ENCODE measurements around the gene B4GALNT1.
"Not testable (repeated sequence)": the region's sequence is repeated elsewhere in the genome, so short reads cannot be mapped to it uniquely, and the experiment has no call there.

GRCh38 chr12:57588951-57589610 lies 43.9 kb downstream of the B4GALNT1 start:
- not testable (repeated sequence) for TF ChIP-seq CTCF (IDR thresholded peaks at IDR 0.05; ENCODE audit: poor library complexity); EZH2 (IDR thresholded peaks at IDR 0.05; ENCODE audit: borderline replicate concordance)

Measured in hepatocyte (in vitro differentiated cells).